ENCODE data around the gene SLC38A8.

Gene SLC38A8

DNA sequence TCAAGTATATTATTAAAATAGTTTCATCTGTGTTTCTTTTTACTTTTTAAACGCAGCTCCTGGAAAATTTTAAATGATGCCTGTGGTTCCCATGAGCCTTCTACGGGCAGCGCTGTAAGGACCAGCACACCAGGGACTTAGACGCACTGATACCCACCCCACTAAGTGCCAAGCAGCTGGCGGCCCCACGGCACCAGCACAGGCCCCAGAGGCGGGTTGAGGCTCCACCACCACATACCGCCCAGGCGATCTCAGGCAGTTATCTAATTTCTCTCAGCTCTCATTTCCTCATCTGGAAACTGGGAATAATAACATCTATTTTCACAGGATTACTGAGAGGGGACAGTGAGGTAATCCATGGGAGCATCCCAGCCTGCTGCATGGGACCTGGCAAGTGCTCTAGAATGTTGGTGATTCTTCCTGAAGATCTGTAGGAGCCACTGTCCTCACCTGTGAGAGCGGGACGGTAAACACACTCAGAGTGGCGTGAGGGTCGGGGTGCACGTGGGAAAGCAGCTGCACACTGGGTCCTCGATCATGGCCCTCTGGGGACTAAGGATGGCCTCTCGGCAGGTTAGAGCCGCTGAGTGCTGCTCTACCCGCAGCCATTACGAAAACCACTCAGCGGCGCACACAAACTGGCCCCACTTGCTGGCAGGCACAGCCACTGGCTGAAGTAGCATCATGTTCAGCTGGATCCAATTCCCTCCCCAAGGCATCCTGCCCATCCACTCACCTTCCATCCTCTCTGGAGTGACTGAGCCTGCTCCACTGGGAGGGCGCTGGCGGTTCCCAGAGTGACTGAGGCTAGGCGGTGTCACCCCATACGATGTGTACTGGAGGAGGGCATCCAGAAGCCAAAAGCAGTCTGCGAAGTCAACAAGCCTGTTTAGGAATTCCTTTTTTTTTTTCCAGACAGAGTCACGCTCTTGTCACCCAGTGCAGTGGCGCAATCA is 17.6 kb upstream of the SLC38A8 start:
- H3K27ac ChIP-seq = no peak overlapping the region
- TF ChIP-seq, protein P1, sequence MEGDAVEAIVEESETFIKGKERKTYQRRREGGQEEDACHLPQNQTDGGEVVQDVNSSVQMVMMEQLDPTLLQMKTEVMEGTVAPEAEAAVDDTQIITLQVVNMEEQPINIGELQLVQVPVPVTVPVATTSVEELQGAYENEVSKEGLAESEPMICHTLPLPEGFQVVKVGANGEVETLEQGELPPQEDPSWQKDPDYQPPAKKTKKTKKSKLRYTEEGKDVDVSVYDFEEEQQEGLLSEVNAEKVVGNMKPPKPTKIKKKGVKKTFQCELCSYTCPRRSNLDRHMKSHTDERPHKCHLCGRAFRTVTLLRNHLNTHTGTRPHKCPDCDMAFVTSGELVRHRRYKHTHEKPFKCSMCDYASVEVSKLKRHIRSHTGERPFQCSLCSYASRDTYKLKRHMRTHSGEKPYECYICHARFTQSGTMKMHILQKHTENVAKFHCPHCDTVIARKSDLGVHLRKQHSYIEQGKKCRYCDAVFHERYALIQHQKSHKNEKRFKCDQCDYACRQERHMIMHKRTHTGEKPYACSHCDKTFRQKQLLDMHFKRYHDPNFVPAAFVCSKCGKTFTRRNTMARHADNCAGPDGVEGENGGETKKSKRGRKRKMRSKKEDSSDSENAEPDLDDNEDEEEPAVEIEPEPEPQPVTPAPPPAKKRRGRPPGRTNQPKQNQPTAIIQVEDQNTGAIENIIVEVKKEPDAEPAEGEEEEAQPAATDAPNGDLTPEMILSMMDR (conservative IDR thresholded peaks at IDR 0.05) = no peak

DNA sequence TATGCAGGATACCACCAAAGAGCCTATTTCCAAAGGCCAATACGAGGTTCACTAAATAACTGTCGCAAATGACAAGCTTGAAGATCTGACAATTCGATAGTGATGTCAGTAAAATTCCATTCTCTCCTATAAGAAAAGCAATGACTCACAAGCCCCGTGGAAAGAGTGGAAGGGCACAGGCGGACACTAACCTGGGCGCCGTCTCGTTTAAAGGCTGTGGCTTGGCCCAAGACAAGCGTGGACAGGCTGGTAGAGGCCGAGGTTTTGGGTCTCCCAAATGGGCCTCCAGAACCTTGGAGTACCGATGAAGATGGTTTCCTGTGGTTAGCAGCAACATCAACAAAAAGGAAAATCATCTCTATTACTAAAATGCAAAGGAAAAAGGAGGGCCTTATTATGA is 16.5 kb upstream of the SLC38A8 start:
- TF ChIP-seq, protein P1 (conservative IDR thresholded peaks at IDR 0.05) = no peak
- H3K27ac ChIP-seq = no peak overlapping the region

DNA sequence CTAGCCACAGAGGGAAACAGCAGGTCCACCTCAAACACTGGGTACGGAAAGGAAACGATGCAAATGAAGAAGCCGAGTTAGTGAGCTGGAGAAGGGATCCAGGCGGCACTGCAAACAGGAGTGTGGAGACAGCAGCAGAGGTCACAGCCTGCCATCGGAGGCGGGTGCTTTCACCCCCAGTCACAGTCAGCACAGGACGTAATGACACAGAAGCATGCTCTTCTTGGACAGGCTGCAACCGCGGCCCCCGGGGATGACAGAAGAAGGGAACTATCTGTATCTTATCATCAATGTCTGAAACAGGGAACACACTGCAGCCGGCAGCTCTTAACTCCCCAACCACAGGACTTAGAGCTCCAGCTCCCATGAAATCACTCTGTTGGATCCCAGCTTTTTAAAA is 16.1 kb upstream of the SLC38A8 start:
- H3K27ac ChIP-seq = no peak overlapping the region
- TF ChIP-seq, protein P1 (conservative IDR thresholded peaks at IDR 0.05) = no peak

DNA sequence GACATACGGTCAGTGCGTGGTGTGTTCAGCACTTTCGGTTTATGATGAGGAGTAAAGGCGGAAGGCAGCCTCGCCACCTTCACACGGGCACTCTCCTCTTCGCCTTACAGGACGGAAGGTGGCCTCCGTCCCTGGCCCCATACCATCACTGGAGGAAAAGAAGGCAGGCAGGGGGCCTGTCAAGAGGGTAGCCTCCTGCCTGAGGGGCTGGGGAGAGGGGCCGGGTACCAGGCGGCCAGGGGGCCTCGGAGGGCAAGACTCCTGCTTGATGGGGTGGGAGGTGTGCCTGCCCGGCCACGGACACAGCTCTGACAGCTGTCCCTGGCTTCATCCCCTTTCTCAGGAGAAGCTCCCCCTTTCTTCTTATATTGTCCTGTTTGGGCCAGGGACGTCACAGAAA is 15.6 kb upstream of the SLC38A8 start:
- TF ChIP-seq, protein P1 (conservative IDR thresholded peaks at IDR 0.05) = no peak

DNA sequence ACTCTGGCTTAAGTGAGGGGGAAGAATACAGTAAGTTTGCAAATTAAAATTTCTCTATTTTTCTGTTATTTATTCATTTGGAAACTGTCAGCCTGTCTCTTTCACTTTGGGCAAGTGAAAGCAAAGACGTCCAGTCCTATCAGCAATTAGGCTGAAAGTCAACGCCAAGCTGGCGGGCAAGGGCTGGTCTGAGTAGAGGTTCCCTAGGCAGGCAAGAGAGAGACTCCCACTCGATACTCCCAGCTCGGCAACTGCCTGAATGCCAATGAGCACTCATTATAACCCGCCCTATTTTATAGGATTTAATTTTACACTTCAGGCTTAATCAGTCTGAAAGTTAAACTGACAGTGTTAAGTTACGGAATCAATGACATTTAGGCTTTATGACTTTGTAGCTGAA is 14.3 kb upstream of the SLC38A8 start:
- H3K27ac ChIP-seq = no peak overlapping the region
- TF ChIP-seq, protein P1 (conservative IDR thresholded peaks at IDR 0.05) = no peak

More for the DNA sequence above, 15.6 kb upstream of the SLC38A8 start:
- no peak overlapping the region for H3K27ac ChIP-seq

DNA sequence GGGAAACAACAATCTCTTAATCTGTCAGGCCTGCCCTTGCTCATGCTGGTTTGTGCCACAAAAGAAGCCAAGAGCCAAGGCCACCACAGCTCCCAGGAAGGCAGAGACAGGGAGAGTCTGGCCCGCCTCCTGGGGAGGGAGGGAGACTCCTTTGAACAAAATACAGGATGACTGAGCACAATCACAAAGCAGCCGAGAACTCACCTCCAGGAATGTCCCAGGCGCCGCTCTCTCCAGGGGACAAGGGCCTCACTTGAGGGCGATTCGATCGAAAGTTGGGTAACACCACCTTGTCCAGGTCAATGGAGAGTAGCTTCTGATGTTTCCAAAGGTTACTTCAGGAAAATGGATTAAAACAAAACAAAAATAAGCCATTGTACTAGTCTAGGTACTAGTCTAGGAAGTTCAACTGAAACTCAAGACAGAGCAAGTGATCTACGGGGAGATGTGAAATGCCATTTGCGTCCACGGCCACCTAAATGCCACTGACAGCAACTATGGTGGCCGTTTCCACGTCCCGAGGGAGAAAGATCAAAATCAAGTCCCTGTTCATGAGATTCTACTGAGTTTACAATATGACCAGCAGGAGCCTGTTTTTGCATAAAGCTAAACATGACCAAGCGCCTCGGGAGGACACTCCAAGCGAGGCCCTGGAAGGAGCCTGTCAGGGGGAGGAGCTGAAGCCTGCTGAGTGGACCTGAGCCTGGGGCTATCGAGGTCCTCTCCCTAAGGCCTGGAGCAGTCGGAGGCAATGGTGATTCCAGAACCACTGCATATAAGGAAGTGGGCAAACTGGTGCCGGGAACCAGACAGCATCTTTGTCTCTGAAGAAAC is 13.4 kb upstream of the SLC38A8 start:
- TF ChIP-seq, protein P1 (conservative IDR thresholded peaks at IDR 0.05) = no peak
- no peak overlapping the region for H3K27ac ChIP-seq

DNA sequence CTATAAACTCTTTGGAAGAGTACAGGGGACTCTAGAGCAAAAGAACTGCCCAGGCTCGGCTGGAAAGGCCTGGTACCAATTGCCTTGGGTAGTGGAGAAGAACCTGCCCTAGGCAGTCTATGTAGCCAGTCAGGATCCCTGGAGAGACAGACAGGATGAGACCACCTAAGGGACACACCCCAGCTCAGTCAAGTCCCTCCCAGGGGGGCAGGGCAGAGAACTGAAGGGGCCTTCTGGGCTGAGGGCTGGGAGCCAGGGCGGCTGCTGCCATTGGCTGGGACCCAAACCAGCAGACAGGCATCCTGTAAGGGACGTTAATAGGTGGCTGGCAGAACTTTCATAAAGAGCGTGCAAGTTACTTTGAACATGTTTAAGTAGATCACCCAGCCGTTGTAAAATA is 12.8 kb upstream of the SLC38A8 start:
- TF ChIP-seq, protein P1 (conservative IDR thresholded peaks at IDR 0.05) = no peak
- no peak overlapping the region for H3K27ac ChIP-seq
